Fibroblast of skin of left biceps (primary cell): ENCODE measurements around the gene S100A3.

Experiments used
- DNase-seq, 2 experiments: peaks; one replicate each; pipeline ENCODE4 v3.0.0-alpha.2; 2013; ENCODE audit warnings: low read depth in 2 of 2

The S100A3 gene

DNA sequence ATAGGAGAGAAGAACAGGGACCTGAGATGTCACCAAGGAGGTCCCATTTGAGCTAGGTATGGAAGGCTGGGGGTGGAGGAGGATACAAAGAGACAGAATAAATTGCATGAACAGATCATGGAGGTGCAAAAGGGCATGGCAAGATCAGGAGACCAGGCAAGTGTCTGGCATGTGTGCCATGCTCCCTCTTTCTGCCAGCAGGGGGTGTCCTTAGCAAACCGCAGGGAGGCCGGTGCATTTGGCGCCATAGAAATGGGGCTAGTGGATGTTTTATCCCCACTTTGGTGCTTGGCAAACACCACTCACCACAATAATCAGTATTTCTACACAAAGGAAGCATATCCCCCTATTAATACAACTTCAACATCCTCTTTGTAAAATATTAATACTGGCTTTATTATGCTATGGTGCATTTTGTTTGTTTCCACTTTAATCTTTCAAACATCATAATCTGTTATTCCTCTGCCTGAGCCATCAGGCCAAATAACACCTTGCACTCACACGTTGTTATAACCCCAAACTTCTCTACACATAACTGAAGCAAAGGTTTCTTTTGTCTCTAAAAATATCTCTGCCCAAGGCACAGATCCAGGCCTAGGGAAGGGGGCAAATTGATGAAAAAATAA is 39.2 kb downstream of the S100A3 start:
- DNase-seq = no peak

GRCh38 chr1:153509036-153509435 is 40.0 kb downstream of the S100A3 start:
- DNase-seq = no peak

- DNase-seq = no peak
These were observed 41.0 kb downstream of the S100A3 start for GRCh38 chr1:153507926-153508583.

DNA sequence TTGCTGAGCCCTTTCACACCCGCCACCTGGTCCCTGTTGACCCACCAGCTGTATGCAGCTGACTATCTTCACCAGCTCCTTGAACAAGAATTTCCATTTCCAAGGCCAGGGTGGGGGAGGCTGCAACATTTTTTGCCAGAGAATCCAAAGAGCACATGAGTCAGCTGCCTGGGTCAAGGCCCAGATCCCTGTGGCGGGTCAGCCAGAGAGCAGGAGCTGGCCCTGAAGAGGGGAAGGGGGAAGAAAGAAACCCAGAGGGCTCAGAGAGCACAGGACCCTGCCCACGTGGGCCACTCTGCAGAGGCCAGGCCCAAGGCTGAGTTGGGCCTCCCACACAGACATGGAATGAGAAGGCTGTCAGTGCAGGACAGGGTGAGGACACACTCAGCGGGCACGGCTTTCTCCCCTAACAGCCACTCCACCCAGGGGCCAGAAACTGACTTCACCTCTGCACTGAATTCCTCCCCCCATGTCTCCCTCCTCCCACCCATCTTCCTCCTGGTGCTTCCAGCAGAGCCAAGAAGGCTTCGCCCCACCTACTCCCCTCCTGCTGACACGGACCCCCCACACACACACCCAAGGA is 42.1 kb downstream of the S100A3 start:
- DNase-seq = peak; percentile 53 to 56

DNA sequence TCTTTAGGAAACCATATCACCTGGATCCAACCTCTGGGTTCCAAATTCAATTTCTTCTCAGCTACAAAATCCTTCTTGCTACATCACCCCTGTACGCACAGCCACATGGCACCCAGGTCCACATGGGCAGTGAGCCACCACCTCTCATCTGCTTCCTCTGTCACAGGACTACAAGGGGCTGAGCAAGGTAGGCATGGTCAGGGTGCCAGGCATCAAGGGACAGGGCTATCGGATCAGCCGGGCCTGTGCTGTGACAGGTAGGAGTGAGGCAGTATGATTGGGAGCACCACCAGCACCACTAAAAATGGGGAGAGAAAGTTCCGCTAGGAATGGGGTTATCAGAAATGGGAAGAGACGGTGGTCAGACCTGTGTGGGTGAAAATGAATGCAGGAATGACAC is 42.7 kb downstream of the S100A3 start:
- DNase-seq = no peak

GRCh38 chr1:153505576-153505975 is 43.5 kb downstream of the S100A3 start:
- DNase-seq = no peak

DNA sequence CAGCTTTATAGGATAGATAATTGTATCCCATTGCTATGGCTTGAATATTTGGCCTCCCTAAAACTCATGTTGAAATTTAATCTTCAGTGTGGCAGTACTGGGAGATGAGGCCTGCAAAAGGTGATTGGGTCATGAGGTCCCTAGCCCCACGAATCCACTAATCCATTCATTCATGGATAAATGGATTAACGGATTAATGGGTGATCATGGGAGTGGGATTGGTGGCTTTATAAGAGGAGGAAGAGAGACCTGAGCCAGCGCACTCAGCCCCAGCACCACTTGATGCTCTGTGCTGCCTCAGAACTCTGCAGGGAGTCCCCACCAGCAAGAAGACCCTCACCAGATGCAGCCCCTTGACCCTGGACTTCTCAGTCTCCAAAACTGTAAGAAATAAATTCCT is 45.3 kb downstream of the S100A3 start:
- DNase-seq = no peak

DNA sequence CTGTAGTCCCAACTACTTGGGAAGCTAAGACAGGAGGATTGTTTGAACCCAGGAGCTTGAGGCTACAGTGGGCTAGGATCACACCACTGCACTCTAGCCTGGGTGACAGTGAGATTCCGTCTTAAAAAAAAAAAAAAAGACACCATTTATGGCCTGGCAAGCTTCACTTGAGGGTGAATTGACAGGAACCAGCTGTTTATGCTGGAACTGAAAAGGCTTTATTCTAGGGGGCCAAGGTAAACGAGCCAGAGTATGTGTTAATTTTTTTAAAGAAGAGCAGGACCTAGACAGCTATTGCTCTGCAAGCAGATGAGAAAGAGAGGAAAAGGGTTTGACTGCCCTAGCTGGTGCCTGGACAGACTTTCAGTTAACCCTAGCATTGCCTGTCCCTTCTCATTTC is 50.3 kb downstream of the S100A3 start:
- no peak for DNase-seq
